ENCODE results near the gene IQCF6.
"Not testable (repeated sequence)": the region's sequence is repeated elsewhere in the genome, so short reads cannot be mapped to it uniquely, and the experiment has no call there.

Gene IQCF6

DNA sequence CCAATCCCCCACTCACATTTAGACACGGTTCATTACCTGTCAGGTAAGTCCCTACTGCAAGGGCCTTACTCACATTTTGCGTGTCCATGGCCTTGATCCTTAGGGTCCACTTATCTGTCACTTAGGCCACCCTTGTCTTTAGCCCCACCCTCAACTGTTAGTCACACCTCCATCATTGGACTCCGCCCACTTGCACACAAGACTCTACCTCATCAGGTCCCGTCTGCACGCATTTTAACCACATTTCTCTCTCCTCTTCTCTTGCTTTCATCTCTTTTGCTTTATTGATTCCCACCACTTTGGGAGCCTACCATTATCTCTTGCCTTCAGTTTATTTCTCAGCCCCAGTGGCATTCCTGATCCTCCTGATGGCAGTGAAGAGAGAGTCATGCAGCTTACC lies at the start of gene IQCF6:
Gene IQCF6 (minus strand): TSS at position 101 of the 400 bp plus-strand sequence. CDS start 13 bp downstream, at position 88.
- DNase-seq, result no peak

- DNase-seq, result no peak
These were observed 49.3 kb upstream of the IQCF6 start for GRCh38 chr3:51828297-51828696.

DNA sequence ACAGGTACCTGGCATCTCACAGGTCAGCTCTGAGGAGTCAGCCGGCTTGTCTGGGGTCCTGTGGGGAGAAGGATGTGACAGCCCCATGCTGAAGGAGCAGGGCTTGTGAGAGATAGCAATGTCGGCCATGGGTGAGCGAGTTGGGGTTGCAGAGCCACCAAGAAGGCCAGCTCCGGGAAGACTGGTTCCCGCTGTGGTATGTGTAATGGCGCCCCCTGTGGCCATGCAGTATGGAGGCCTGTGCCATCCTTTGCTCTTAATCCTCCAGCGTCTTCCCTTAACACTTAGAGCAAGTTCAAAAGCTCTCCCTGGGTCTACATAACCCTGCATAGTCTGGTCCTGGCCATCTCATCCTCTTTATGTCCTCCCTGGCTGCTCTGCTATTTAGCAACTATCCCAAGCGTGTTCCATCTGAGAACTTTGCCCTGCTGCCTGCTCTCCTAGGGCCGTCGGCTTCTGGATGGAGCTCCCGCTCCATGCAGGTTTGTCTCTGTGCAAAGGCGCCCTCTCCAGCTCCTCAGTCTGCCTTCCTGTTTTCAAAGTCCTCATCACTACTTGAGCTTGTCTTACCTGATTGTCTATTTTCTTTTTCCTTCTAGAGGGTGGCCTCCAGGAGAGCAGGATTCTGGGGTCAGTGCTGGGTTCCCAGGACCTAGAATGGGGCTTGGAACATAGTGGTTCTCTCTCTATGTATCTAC lies 40.8 kb upstream of the IQCF6 start:
- no peak for DNase-seq

- no peak for DNase-seq
These were observed 40.1 kb upstream of the IQCF6 start for GRCh38 chr3:51819151-51819550.

GRCh38 chr3:51817375-51817774 lies 38.3 kb upstream of the IQCF6 start:
- no peak for DNase-seq

DNA sequence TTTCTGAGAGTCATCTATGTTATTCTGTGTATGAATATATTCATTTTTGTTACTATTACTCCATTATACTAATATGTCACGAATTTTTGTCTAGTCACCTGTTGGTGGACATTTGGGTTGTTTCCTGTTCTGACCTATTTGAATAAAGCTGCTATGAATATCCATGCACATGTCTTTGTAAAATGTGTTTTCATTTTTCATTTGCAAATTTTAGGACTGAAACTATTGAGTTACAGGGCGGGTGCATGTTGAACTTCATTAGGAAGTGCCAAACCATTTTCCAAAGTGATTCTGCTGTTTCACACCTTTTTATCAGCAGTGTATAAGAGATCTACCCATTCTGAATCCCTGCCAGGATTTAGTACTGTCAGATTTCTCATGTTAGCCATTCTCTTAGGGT lies 37.7 kb upstream of the IQCF6 start:
- DNase-seq, result no peak

DNA sequence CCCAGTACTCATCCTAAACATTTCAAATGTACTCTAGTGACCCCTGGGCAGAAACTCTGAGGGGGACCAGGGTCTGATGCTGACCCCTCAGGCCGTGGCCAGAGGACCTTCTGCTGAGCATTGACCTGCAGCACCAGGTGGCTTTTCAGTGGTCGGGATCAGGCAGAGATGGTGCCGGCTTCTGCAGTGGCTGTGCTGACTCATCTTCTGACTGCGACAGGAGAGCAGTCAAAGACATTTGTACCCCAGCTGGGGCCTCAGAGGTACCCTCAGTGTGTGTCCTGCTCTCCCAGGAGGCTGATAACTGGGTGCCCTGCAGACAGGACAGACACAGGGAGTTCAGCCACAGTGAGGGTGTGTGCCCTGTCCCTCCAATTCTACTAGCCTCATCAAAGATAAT lies 36.6 kb upstream of the IQCF6 start:
- DNase-seq, result no peak

DNA sequence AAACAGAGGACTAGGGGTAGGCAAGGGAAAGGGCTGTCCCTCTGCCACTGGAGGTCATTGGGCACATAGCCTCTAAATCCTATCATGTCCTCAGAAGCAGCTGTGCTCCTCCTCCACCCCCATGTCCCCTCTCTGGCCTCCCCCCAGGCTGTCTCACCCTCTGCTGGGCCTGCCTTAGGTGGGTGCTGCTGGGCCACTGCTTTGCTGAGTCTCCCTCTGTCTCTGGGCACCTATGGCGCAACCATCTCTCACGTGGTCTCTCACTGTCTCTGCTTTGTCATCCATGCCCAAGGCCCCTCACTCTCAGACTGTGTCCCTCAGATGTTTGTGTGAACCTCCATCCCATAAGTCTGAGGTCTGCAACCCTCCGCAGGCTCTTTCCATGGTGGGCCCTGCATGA lies 35.0 kb upstream of the IQCF6 start:
- DNase-seq, result no peak

DNA sequence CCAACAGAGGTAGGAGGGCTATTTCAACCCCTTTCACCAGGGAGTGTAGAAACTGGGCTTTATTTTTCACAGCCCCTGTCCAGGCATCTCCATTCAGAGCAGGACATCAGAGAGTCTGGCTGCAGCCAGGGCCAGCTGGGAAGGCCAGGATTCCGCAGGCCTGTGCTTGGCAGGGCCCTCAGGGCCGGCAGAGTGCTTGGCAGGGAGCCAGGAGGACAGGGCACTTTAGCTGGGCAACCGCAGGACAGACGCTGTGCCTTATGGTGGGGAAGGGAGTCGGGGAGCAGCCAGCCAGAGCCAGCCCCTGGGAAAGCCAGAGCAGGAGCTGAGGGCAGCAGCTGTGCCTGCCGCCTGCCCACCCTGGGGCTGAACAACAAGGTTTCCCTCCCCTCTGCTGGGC lies 34.5 kb upstream of the IQCF6 start:
- no peak for DNase-seq

GRCh38 chr3:51808934-51809333 lies 29.9 kb upstream of the IQCF6 start:
- DNase-seq, result no peak

GRCh38 chr3:51802106-51802703 lies 23.2 kb upstream of the IQCF6 start:
- no peak for DNase-seq

DNA sequence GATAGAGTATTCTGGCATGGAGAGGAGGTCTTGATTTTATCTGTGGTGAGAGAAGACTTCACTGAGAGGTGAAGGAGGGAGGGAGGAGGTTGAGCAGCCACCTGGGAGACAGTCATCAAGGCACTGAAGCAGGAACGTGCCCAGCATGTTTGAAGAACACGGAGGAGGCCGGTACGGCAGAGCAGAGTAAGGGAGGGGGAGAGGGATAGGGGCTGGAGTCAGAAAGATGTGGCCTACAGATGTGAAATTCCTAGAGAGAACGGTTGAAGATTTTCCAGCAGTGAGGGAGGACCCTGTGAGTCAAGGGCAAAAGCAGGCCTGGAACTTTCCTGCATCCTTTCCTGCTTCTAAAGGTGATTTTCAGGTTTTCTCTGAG lies 21.7 kb upstream of the IQCF6 start:
- no peak for DNase-seq

DNA sequence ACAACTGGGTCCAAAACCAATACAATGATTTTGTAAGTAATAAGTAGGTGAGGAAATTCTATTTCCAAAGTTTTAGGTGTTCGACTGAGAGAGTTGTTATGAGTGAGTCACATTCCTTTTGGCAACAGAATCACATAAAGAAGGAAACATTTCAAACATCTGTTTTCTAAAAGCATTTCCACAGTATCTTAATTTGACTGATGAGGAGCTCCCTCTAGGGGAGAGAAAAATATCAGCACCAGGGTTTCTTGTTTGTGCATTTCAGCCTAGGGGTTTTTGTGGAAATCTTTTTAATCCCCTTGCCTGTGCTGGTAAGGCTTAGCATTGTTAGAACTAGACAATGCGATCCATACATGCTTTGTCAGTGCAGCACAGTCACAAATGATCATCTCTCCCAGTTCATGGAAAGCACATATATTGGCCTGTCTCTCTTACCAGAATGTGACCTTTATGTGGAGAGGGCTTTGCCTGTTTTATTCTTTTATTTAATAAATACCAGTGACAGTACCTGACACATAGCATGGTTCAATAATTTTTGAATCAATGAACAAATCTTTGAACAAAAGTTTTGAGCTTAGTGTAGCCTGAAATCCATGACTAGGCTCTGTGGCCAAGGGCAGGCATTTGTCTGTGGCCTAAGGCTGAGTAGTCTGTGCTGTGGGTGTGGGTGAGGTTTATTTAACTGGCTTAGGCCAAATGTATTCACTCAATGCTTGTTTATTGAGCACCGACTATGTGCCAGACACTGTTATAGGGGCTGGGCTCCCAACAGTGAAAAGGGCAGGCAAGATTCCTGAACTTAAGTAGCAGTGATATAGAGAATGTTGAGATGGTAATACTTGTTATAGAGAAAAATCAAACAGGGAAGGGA lies 21.1 kb upstream of the IQCF6 start:
- peak; percentile 45 for DNase-seq

- DNase-seq, result no peak
These were observed 19.4 kb upstream of the IQCF6 start for GRCh38 chr3:51798411-51798963.

DNA sequence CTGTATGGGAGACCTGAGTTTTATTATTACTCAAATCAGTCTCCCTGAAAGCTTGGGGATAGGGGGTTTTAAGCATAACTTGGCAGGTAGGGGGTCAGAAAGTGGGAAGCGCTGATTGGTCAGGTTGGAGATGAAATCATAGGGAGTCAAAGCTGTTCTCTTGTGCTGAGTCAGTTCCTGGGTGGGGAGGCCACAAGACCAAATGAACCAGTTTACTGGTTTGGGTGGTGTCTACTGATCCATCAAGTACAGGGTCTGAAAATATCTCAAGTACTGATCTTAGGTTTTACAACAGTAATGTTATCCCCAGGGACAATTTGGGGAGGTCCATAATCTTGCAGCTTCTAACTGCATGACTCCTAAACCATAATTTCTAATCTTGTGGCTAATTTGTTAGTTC lies 17.8 kb upstream of the IQCF6 start:
- no peak for DNase-seq

GRCh38 chr3:51794206-51794605 lies 15.2 kb upstream of the IQCF6 start:
- DNase-seq, result no peak

- DNase-seq, result no peak
These were observed 13.2 kb upstream of the IQCF6 start for GRCh38 chr3:51792206-51792605.

DNA sequence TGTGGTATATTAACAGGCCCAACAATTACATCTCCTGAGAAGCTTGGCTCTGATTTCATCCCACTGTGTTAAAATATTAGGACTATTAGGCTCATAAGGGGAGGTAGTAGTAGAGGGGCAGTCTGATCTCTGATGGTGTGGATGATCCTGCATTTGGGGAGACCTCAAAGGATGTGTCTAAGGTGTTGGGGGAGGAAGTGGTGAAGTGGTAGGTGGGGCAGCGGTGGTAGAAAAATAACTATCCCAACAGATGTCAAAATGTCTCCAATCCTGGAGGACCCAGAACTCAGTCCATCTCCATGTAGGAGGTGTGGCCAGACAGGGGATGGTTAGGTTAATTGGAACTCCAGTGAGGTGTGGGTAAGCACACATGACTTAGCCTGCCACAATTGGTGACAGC lies 10.4 kb upstream of the IQCF6 start:
- DNase-seq, result no peak

GRCh38 chr3:51787576-51787975 lies 8.5 kb upstream of the IQCF6 start:
- DNase-seq, result not testable (repeated sequence)

DNA sequence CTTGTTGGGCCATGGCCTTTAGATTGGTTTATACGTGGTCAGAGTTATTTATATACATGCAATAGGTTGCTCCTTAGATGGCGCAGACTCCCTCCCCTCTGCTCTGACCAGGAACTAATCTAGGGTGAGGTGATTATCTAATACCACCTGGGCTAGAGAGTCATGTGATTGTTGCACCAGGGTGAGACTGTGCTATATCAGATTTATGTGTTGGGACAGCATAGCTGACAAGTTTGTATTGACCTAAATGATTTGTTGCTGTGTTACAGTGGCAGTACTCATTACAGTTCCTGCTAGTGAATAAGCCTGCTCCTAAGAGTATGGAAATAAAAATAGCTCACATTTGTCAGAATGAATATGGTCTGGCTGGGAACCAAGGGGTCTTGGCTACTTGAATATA lies 7.2 kb upstream of the IQCF6 start:
- no peak for DNase-seq

- DNase-seq, result no peak
These were observed 483 bp downstream of the IQCF6 start for GRCh38 chr3:51778554-51778953.

DNA sequence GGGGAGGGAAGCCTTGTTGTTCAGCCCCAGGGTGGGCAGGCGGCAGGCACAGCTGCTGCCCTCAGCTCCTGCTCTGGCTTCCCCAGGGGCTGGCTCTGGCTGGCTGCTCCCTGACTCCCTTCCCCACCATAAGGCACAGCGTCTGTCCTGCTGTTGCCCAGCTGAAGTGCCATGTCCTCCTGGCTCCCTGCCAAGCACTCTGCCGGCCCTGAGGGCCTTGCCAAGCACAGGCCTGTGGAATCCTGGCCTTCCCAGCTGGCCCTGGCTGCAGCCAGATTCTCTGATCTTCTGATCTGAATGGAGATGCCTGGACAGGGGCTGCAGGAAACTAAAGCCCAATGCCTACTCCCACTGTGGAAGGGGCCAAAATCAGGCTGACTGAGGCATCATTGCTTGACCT lies 1.1 kb downstream of the IQCF6 start:
- peak; percentile 11 for DNase-seq

GRCh38 chr3:51773529-51774056 lies 5.4 kb downstream of the IQCF6 start:
- peak; percentile 1 for DNase-seq
